B cell (primary cell): Measurements from ENCODE around the gene ARID4B.

Experiments used
- CTCF ChIP-seq: fragments of 200-600 bp; IDR thresholded peaks from one replicate; pipeline ENCODE4 v1.8.0; 2022; ENCODE audit warnings: antibody characterized with exemption, mild to moderate bottlenecking
- EZH2 ChIP-seq: IDR thresholded peaks from 2 replicates; pipeline ENCODE4 v1.6.1; 2012; ENCODE audit warnings: borderline replicate concordance, low read depth, mild to moderate bottlenecking, moderate library complexity, low read length; ENCODE audit not compliant: insufficient read depth, poor library complexity, severe bottlenecking

GRCh38 chr1:235317168-235317567 lies 10.8 kb downstream of the ARID4B start:
- TF ChIP-seq CTCF (no peak), EZH2 (no peak)
